Measurements from ENCODE around the gene SPTB. TPM values are rescaled to one million over a fixed set of nuclear protein-coding genes. Genes with fewer than 3 reads are reported as not detected.

The SPTB gene
- total and polyA plus RNA-seq, 10 of the 15 experiments (the other 5 are each of a cell fraction or from before 2014, with no cell fraction given): under 0.01 to 0.04 (median 0.02) TPM; not detected in 4

DNA sequence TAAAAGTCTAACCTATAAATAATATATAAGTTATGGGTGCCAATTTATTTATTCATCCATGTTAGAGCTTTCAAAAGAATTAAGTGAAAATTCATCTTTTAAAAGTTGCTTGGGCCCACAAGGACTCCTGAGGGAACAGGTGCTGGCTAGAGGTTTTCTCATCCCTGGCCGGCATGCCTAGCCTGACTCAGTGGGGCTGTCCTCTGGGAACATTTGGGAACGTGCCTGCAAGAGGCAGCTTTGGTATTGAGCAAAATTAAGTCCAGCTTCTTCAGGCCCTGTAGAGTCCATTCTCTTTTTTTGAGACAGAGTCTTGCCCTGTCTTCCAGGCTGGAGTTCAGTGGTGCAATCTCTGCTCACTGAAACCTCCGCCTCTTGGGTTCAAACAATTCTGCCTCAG lies 44.7 kb downstream of the SPTB start (continued):
- no peak for TF ChIP-seq POU2F2 (IDR thresholded peaks at IDR 0.05; ENCODE audit: borderline replicate concordance, low read depth, low read length)
- no peak for TF ChIP-seq NR2C2 (IDR thresholded peaks at IDR 0.05; ENCODE audit: borderline replicate concordance, control insufficient read depth, insufficient read length, low read depth)
- TF ChIP-seq CREB1 (IDR thresholded peaks at IDR 0.05; ENCODE audit: low read depth): no peak
- TF ChIP-seq NFYB (IDR thresholded peaks at IDR 0.05; ENCODE audit: insufficient read depth, low read depth, low read length): no peak
- TF ChIP-seq, protein P1, sequence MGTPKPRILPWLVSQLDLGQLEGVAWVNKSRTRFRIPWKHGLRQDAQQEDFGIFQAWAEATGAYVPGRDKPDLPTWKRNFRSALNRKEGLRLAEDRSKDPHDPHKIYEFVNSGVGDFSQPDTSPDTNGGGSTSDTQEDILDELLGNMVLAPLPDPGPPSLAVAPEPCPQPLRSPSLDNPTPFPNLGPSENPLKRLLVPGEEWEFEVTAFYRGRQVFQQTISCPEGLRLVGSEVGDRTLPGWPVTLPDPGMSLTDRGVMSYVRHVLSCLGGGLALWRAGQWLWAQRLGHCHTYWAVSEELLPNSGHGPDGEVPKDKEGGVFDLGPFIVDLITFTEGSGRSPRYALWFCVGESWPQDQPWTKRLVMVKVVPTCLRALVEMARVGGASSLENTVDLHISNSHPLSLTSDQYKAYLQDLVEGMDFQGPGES (IDR thresholded peaks at IDR 0.05): no peak
- TF ChIP-seq SUPT20H (IDR thresholded peaks at IDR 0.05; ENCODE audit: borderline replicate concordance, control insufficient read depth, low read depth, low read length): no peak

DNA sequence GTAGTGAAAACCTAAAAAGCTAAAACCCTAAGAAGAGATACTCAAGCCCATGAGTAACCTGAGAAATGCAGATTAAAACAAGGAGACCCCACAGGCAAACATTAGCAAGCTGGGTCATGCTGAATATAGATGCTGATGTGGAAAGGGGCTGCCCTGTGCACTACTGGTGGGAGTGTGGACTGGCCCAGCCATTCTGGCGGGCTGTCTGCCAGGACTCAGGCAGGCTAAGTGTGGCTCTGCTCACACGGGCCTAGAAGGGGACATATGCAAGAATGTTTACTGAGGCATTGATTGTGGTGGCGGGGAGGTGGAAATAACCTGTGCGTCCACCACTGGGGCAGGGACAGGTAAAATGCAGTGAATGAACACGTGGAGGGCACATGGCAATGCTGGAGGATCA lies 48.3 kb downstream of the SPTB start:
- Histone ChIP-seq H3K27ac (ENCODE audit: control insufficient read depth, insufficient read depth) (no peak overlapping the region), H3K9ac (ENCODE audit: control insufficient read depth, insufficient read depth, low read length) (no peak overlapping the region), H3K36me3 (ENCODE audit: control insufficient read depth in 2 of 2, insufficient read depth in 2 of 2, low read length in 1 of 2) (no peaks in the 10 kb centered on the region), H3K27me3 (replicated peaks in 1 of 2; ENCODE audit: control insufficient read depth in 2 of 2, insufficient read depth in 2 of 2, low read length in 1 of 2) (no peaks in the 10 kb centered on the region), H3K4me3 (no peak overlapping the region), H3K9me3 (replicated peaks; ENCODE audit: control insufficient read depth, insufficient read depth, low read length) (no peaks in the 10 kb centered on the region), H3K4me1 (ENCODE audit: control insufficient read depth, insufficient read depth, low read length) (no peaks in the 10 kb centered on the region), H3K4me2 (ENCODE audit: control insufficient read depth, insufficient read depth) (no peak overlapping the region), H4K20me1 (ENCODE audit: control insufficient read depth, insufficient read depth) (no peaks in the 10 kb centered on the region), H2AFZ (ENCODE audit: control insufficient read depth, low read depth, low read length) (no peak overlapping the region), H3K79me2 (ENCODE audit: control insufficient read depth, insufficient read depth, low read length) (no peaks in the 10 kb centered on the region)
- POLR2A ChIA-PET: interaction anchor here (0.6 kb wide), 1 partner anchor 38 kb away, joined by 3 read pairs; no protein-coding TSS in a partner anchor
- no peak for FAIRE-seq
- RAD21 ChIA-PET (ENCODE audit: unreplicated experiment): no interaction called here
- no TSS peak for BruUV-seq (replicated peaks)
- intact Hi-C loops (cut with micrococcal nuclease; ENCODE audit: unreplicated experiment): no loop called here
- CTCF ChIA-PET: interaction anchor here (0.5 to 3.3 kb wide), 3 partner anchors 13 to 387 kb away, joined by 3 to 19 read pairs (median 3); no protein-coding TSS in a partner anchor
- SMC1A ChIA-PET (ENCODE audit: uncharacterized antibody, unreplicated experiment): interaction anchor here (1.9 kb wide), 1 partner anchor 10 kb away, joined by 5 read pairs; no protein-coding TSS in a partner anchor
- TF ChIP-seq HDAC6 (IDR thresholded peaks at IDR 0.05; ENCODE audit: unreplicated experiment) (no peak), GABPA (IDR thresholded peaks at IDR 0.05; ENCODE audit: low read depth) (no peak), POLR2AphosphoS2 (IDR thresholded peaks at IDR 0.05; ENCODE audit: low read depth, low read length) (no peak), HCFC1 (IDR thresholded peaks at IDR 0.05; ENCODE audit: low read length) (no peak)
- TF ChIP-seq, protein P2, sequence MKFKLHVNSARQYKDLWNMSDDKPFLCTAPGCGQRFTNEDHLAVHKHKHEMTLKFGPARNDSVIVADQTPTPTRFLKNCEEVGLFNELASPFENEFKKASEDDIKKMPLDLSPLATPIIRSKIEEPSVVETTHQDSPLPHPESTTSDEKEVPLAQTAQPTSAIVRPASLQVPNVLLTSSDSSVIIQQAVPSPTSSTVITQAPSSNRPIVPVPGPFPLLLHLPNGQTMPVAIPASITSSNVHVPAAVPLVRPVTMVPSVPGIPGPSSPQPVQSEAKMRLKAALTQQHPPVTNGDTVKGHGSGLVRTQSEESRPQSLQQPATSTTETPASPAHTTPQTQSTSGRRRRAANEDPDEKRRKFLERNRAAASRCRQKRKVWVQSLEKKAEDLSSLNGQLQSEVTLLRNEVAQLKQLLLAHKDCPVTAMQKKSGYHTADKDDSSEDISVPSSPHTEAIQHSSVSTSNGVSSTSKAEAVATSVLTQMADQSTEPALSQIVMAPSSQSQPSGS (IDR thresholded peaks at IDR 0.05; ENCODE audit: low read length): no peak
- in situ Hi-C loops (cut with MboI): no loop called here
- no peak for ATAC-seq
- WGBS (ENCODE audit: insufficient coverage, insufficient replicate concordance, low lambda C conversion rate, missing lambda C conversion rate): 40% methylated on average over 5 of the region's 5 CpGs
- DNase-seq (ENCODE audit: low read depth, low spot score): no peak
